Upper lobe of left lung (tissue), 6 donors: Measurements from ENCODE around the gene LBX1. TPM values are rescaled to one million over a fixed set of nuclear protein-coding genes. Genes with fewer than 3 reads are reported as not detected.

Source experiments
- ATAC-seq, 2 donors: fragments of 200-7000 bp; cut with Tn5 transposase; one replicate each; pipeline ENCODE4 v1.9.1; 2022; ENCODE audit warnings: mild to moderate bottlenecking in 2 of 2, moderate library complexity in 2 of 2; ENCODE audit not compliant: low FRiP score in 2 of 2
- DNase-seq, 2 donors: peaks; one replicate each; pipeline ENCODE4 v3.0.0-alpha.2; 2019 to 2020
- H3K27ac ChIP-seq, 4 donors: fragments of 200-600 bp; sonication (generic); one replicate each; pipeline ENCODE4 v1.5.1; 2016 to 2019
- H3K27me3 ChIP-seq, 4 donors: fragments of 200-600 bp; sonication (generic); one replicate each; pipeline ENCODE4 v1.5.1; 2017 to 2019
- H3K36me3 ChIP-seq, 4 donors: fragments of 200-600 bp; sonication (generic); one replicate each; pipeline ENCODE4 v1.5.1; 2016 to 2019
- H3K4me1 ChIP-seq, 4 donors: fragments of 200-600 bp; sonication (generic); one replicate each; pipeline ENCODE4 v1.5.1; 2018 to 2019
- H3K4me3 ChIP-seq, 4 donors: fragments of 200-600 bp; sonication (generic); one replicate each; pipeline ENCODE4 v1.5.1; 2017 to 2019; ENCODE audit warnings: mild to moderate bottlenecking in 2 of 4, moderate library complexity in 1 of 4
- H3K9me3 ChIP-seq, 4 donors: fragments of 200-600 bp; sonication (generic); one replicate each; pipeline ENCODE4 v1.5.1; 2018 to 2019
- CTCF ChIP-seq, 6 experiments: fragments of 450-650 bp in 4 of 6; fragments of 200-600 bp in 2 of 6; sonication (generic) in 2 of 6; IDR thresholded peaks; one replicate each; pipeline ENCODE4 v1.5.1; 2016 to 2019; ENCODE audit warnings: antibody characterized with exemption in 6 of 6
- EP300 ChIP-seq, 4 donors: sonication (generic); formaldehyde crosslinking; IDR thresholded peaks; one replicate each; pipeline ENCODE4 v1.5.1; 2017; ENCODE audit warnings: antibody characterized with exemption in 4 of 4, control low read depth in 2 of 4
- POLR2A ChIP-seq, 4 donors: fragments of 450-650 bp; IDR thresholded peaks; one replicate each; pipeline ENCODE4 v1.5.1; 2016 to 2017; ENCODE audit warnings: antibody characterized with exemption in 4 of 4, mild to moderate bottlenecking in 2 of 4
- POLR2AphosphoS5 ChIP-seq, 2 donors: sonication (generic); formaldehyde crosslinking; IDR thresholded peaks; one replicate each; pipeline ENCODE4 v1.5.1; 2017; ENCODE audit warnings: antibody characterized with exemption in 2 of 2
- WGBS, 2 donors: methylation state at CpG; one replicate each; pipeline ENCODE4 v1.1.5; 2017 to 2018; 5-methylcytosine and 5-hydroxymethylcytosine counted together
- total RNA-seq, 6 donors: library from RNA; depleted of rRNA in 4 of 6; stranded (reverse); fragments of >200 nt in 4 of 6; gene quantifications; one replicate each; pipeline versions ENCODE4 v1.1.0 to v1.2.1, GENCODE V29; 2016 to 2021
- donor health status: DM: no; HTN: no; CAD: no; lungs with moderate emphysema.
- donor health status: DM: no; HTN: yes; CAD: no; lungs with severe emphysema.

The LBX1 gene
- total RNA-seq, 6 donors from 2014 or later, result 0.11 to 0.20 TPM; not detected in 4

- no peak for DNase-seq
- 78 to 81% methylated on average over 4 of the region's 4 CpGs for WGBS, 2 donors
Measured at GRCh38 chr10:101188942-101189341, 40.3 kb downstream of the LBX1 start.

GRCh38 chr10:101183458-101184183 lies 45.6 kb downstream of the LBX1 start:
- no peaks in the 10 kb centered on the region for H3K4me1 ChIP-seq
- no peaks in the 10 kb centered on the region for H3K36me3 ChIP-seq
- no peak for ATAC-seq
- no peak overlapping the region for H3K4me3 ChIP-seq
- no peak for DNase-seq
- no peaks in the 10 kb centered on the region for H3K27me3 ChIP-seq
- H3K27ac ChIP-seq, result no peak overlapping the region
- no peak for TF ChIP-seq EP300 (IDR thresholded peaks at IDR 0.05)
- TF ChIP-seq POLR2A (IDR thresholded peaks at IDR 0.05), result no peak
- TF ChIP-seq POLR2AphosphoS5 (IDR thresholded peaks at IDR 0.05), result no peak
- TF ChIP-seq CTCF (IDR thresholded peaks at IDR 0.05), result no peak
- H3K9me3 ChIP-seq, result no peaks in the 10 kb centered on the region
- 75 to 82% methylated on average over 6 of the region's 6 CpGs for WGBS, 2 donors

More at GRCh38 chr10:101188942-101189341, 40.3 kb downstream of the LBX1 start:
- TF ChIP-seq EP300 (IDR thresholded peaks at IDR 0.05), result no peak
- TF ChIP-seq CTCF (IDR thresholded peaks at IDR 0.05), result no peak
- no peak for TF ChIP-seq POLR2AphosphoS5 (IDR thresholded peaks at IDR 0.05)
- TF ChIP-seq POLR2A (IDR thresholded peaks at IDR 0.05), result no peak
- Histone ChIP-seq H3K4me3 (no peak overlapping the region), H3K27me3 (no peaks in the 10 kb centered on the region), H3K4me1 (no peaks in the 10 kb centered on the region), H3K9me3 (no peaks in the 10 kb centered on the region), H3K36me3 (no peaks in the 10 kb centered on the region), H3K27ac (no peak overlapping the region)
- peak in 1 of 2 donors; percentile 34 for ATAC-seq

- Histone ChIP-seq H3K36me3 (no peaks in the 10 kb centered on the region), H3K27ac (no peak overlapping the region), H3K4me3 (no peak overlapping the region), H3K9me3 (no peaks in the 10 kb centered on the region), H3K27me3 (no peaks in the 10 kb centered on the region), H3K4me1 (no peaks in the 10 kb centered on the region)
- ATAC-seq, result no peak
- WGBS, 2 donors, result 74 to 75% methylated on average over 2 of the region's 2 CpGs
- DNase-seq, result no peak
- TF ChIP-seq POLR2AphosphoS5 (IDR thresholded peaks at IDR 0.05), result no peak
- no peak for TF ChIP-seq EP300 (IDR thresholded peaks at IDR 0.05)
- TF ChIP-seq CTCF (IDR thresholded peaks at IDR 0.05), result no peak
- TF ChIP-seq POLR2A (IDR thresholded peaks at IDR 0.05), result no peak
Measured at GRCh38 chr10:101182936-101183335, 46.3 kb downstream of the LBX1 start.

Other genes starting within 250 kb of the LBX1 start
- gene MRPL43, start 242.0 kb downstream of the LBX1 start, total RNA-seq, result 10 to 100 TPM; 40.2 to 72.1 (median 63.5) TPM
- 1 to 10 TPM; 2.6 to 9.1 (median 5.8) TPM for gene TWNK, start 241.9 kb downstream of the LBX1 start, total RNA-seq
- gene LZTS2, start 229.7 kb downstream of the LBX1 start, total RNA-seq, result 100 to 1,000 TPM in 2 of 6 donors, 10 to 100 TPM in 4; 42.5 to 105 (median 60.1) TPM
- 1 to 10 TPM in 5 of 6 donors, under 1 TPM in 1; 0.39 to 2.4 (median 1.7) TPM for gene PDZD7, start 198.3 kb downstream of the LBX1 start, total RNA-seq
- gene SFXN3, start 198.2 kb downstream of the LBX1 start, total RNA-seq, result 100 to 1,000 TPM in 3 of 6 donors, 10 to 100 TPM in 3; 59.6 to 360 (median 100) TPM
- 10 to 100 TPM in 3 of 6 donors, 1 to 10 TPM in 3; 3.8 to 11.9 (median 9.8) TPM for gene KAZALD1, start 167.5 kb downstream of the LBX1 start, total RNA-seq
- gene TLX1, start 98.2 kb downstream of the LBX1 start, total RNA-seq, result not detected
- gene BTRC, start 124.7 kb upstream of the LBX1 start, total RNA-seq, result 10 to 100 TPM in 4 of 6 donors, 1 to 10 TPM in 2; 8.5 to 21.0 (median 11.6) TPM